Medulla oblongata (tissue), 1 donor: ENCODE results near the gene BRD1.
"Not testable (repeated sequence)": the region's sequence is repeated elsewhere in the genome, so short reads cannot be mapped to it uniquely, and the experiment has no call there.

Experiments used
- DNase-seq: peaks from one replicate; pipeline ENCODE4 v3.0.0-alpha.2; 2015; ENCODE audit errors: extremely low spot score

BRD1 gene

DNA sequence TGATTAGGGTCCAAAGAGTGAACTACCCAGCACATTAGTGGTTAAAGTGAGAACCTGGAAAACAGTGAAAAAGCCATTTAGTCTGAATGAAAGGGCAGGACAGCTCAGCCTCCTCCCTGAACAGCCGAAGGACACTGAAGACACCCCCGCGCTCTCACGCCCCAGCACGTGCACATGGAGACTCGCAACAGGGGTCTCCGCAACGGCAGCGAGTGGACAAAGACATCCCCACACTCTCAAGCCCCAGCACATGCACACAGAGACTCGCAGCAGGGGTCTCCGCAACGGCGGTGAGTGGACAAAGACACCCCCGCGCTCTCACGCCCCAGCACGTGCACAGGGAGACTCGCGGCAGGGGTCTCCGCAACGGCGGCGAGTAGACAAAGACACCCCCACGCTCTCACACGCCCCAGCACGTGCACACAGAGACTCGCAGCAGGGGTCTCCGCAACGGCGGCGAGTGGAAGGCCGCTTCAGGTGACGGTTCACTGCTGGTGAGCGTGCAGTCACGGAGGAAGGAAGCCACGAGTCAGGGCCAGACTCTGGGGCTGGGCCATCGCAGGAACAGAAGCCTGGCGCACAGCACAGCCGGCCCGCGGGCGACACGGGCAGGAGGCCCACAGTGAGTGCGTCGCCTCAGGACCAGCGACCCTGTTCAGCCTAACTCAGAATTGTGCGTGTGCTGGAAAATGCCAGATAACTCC, 43.6 kb downstream of the BRD1 start:
- no peak for DNase-seq

DNA sequence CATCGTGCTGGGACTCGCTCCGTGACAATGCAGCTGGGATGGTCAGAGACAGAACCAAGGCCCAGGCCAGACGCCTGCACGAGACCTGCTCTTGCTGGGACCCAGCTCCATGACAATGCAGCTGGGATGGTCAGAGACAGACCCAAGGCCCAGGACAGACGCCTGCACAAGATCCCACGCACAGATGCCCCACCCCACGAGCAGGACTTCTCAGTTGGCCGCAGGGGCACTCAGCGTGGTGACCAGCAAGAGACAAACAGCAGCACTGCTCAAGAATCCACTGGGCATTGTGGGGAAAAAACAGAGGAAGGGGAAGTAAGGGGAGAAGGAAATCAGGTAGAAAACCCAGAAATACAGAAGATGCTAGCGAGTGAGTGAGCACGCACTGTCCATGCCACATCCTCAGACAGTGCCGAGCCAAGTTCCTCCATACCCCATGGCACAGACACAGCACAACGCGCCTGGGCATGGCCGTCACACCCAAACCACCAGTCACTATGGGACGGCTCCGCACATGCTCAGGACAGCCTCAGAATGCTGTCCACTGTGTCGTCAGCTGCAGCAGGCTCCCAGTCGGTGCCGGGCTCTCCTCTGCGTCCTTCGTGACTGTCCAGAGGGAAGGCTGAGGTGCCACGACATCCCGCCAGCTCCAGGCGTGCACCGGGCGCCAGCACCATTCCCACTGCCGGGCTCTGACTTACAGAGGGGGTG, 44.5 kb downstream of the BRD1 start:
- no peak for DNase-seq

DNA sequence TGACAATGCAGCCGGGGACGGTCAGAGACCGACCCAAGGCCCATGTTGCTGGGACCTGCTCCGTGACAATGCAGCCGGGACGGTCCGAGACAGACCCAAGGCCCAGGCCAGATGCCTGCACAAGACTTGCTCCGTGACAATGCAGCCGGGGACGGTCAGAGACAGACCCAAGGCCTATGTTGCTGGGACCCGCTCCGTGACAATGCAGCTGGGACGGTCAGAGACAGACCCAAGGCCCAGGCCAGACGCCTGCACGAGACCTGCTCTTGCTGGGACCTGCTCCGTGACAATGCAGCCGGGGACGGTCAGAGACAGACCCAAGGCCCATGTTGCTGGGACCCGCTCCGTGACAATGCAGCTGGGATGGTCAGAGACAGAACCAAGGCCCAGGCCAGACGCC, 45.8 kb downstream of the BRD1 start:
- DNase-seq: not testable (repeated sequence)

DNA sequence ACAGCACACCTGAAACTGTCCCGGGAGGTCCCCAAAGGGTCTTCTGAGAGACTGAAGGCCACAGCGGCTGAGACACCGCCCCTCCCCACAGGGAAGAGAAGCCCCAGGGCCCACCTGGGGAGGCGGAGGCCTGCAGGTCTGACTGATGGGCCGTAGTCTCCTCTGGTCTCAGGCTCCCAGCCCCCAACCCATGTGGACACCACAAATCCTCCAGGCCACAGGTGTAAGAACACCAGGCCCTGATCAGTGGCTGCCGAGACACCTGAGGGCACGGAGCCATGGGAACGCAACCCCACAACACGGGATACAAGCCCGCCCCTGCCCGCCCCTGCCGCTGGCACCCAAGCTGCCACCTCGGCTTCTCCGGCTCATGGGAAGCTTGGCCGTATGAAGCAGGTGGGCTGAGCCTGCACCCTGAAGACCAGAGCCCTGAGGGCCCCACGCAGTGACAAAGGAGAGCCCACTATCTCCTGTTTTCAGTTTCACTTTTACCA, 46.3 kb downstream of the BRD1 start:
- no peak for DNase-seq

DNA sequence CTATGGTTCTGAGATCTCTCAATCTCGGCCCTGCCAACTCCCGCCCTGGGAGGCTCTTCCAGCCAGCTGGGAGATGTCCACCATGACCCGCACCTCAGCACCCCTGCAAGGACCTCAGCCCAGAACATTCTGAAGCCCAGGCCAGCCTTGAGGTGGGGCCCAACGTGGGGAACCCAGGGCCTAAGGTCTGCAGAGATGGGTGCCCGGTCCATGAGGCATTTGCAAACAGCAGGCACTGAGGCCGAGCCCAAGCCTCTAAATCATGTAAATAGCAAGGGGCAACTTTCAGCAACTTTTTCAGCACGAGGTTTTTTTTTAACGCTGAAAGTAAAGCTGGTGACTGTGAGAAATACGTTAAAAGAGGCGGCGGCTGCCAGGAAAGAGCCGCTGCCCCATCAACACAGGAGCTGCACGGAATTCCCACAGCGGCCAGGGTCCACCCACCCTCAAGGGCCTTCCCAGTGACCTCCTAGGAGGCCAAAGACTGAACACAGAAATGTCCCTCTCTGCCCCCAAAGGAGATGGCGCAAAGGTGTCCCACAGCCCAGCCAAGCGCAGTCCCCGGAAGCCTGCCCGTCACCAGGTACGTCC, 46.9 kb downstream of the BRD1 start:
- DNase-seq: no peak

DNA sequence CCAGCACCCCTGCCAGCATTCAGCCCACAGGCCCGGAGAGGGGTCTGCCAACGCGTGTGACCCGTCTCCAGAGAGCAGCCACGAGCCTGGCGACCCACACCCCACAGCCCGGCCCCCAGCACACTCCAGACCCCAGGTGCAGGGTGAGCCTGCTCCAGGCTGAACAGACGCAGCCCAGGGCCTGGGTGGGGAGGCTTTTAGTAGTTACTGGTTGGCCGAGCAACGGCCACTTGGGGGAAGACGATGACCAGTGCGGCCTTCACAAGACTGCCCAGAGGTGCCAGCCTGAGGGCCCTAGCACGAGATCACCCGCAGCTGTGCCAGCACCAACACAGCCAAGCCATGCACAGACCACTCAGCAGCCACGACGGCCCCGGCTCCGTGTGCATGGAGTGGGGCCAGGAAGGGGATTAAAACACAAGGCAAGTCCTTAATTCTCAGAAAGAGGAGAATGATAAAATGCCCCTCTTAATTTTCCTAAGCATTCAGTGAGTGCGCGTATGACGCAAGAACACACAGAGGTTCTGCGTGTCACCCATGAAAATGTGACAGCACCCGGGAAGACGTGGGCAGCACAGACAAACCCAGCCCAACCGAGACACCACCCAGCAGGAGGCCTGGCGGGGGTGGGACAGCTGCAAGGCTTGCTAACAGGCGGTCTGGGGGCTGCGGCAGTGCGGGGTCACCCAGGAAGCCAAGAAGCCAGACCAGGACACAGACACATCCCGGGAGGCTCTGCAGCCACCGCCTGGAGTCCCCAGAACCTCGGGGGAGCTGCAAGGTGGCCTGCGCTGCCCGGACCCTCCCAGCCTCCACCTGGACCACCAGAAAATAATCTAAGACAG, 47.6 kb downstream of the BRD1 start:
- DNase-seq: peak; percentile 27

DNA sequence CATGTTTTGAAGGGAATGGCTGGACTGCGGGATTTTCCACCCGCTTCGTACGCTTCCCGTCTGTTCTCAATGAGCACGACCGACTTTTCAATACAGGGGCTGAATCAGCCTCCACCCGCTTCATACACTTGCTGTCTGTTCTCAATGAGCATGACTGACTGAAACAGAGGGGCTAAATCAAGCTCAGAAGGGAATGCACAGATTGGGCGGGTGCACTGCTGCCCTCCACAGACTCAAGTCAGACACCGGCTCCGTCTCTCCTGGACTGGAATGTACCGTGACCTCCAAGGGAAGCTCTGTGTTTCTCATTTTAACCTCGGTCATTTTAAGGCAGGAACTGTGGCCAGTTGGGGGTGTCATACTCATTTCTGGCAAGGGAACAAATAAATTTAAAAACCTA, 48.5 kb downstream of the BRD1 start:
- DNase-seq: no peak

DNA sequence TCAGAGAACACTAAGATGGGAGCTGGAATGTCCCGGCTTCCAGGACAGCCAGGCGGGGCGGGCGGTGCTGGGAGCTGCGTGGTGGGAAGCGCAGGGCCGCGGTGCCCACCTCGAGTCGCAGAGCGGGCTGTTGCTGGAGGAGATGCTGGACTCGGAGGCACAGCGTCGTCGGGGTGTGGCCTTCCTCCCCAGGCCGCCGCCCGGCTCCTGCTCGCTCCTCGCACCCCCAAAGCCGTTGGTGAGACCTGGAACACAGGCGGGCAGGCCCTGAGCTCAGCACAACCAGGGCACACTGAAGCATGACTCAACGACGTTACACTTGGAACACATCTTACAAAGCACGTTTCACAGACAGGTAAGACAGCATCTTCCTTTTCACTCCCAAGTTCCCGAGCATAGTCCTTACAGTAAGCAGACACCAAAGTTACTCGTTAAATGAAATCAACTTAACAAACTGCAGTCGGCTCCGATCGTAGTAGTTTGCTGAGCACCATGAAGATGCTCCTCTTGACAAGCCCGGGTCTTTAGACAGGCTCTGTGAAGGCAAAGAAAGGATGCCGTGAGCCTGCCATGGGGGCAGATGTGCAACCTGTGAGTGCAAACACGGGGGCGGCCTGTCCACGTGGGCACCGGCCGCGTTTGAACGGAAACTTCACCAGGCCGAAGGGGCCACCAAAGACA, 50.0 kb downstream of the BRD1 start:
- no peak for DNase-seq

DNA sequence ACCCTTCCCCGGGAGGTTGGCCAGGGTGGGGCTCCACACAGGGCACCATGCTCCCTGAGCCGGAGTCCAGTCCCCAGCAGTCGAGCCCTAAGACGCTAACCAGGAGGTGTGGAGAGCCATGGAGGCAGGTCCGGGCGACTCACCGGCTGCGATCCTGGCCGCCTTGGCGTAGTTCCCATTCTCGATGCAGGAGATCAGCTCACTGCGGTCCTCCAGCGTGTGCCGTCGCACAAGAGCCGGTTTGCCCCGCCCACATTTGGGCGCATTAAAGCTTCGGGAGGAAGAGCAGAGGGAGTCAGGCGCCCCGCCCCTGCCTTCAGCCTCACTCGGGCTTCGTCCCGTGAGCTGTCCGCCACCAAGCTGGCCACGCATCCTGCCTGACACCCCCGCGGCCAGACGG, 50.8 kb downstream of the BRD1 start:
- no peak for DNase-seq

DNA sequence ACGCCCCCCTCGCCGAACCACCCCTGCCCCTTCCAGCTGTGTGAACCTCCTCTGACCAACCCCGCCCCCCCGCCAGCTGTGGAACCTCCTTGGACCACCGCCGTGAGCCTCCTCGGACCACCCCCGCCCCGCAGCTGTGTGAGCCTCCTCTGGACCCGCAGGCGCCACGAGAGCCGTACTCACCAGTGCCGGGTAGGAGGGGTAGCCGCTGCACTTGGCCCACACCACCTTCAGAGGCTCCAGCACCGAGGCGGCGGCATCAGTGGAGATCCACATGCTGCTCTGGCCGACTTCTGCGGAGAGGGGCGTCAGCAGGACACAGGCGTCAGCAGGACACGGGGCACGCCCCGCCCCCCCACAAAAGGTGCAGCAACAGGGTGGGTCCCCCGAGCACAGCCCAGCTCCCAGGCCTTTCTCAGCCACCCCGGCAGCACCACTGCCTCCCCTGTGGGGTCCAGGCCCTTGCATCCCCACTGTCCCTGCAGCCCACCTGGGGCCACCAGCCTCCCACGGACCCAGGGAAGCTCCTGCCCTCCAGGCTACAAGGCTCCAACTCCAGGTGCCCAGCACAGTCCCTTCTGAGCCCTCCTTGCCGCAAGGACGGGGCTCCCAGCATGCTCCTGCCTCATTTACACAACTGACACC, 51.7 kb downstream of the BRD1 start:
- no peak for DNase-seq

DNA sequence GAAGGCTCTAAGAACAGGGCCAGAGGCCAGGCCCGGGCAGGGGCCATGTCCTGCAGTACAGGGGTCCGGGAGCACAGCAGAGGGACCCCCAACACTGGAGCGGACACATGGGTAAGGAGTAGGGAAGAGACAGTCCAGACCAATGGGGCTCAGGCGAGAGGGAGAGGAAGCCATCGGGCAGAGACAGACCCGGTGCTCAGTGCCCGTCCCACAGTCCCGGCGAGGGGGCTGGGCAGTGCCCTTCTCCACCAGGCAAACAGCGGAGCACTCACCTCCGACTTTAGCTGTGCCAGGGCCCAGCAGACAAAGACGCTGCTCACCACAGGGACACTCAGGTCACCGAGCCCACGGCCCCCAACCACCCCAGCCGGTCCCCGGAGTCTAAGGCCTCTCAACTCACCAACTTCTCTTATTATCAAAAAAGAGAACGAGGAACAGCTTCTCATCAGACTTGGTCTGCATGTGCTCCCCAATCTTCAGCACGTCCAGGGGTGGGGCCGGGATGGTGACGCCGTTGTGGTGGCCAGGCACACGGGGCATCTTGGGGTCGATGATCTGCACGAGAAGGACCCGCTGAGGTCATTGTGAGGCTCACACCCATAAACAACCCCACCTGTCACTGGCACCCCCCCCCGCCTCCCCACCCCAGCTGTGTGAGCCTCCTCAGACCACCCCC, 52.3 kb downstream of the BRD1 start:
- DNase-seq: no peak

DNA sequence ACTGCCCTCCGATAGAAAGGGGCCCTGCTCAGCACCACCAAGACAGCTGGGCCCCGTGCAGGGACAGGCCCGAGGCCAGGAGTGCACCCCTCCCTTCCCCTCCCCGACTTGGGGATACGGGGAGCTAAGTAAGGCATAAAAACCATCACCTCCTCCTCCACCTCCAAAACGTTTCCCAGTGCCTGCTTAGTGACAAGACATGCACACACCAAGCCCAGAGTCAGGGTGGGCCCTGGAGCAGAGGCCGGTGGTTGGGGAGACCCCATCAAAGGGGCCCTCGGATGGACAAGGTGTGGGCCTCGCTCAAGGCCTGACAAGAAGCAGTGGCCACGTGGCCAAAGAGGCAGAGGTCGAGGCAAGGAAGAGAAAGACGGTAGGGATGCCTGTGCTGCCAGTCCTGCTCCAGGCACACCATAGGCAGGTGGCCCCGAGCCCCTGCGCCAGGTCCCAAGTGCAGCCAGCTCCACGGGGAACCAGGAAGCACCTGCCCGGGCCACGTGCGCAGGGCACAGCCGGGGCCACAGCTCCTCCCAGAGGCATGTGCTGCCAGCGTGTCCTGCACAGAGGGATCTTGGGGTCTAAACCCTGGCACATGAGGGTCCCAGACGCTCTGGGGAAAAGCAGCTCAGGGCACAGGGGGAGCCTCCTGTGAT, 53.0 kb downstream of the BRD1 start:
- no peak for DNase-seq

DNA sequence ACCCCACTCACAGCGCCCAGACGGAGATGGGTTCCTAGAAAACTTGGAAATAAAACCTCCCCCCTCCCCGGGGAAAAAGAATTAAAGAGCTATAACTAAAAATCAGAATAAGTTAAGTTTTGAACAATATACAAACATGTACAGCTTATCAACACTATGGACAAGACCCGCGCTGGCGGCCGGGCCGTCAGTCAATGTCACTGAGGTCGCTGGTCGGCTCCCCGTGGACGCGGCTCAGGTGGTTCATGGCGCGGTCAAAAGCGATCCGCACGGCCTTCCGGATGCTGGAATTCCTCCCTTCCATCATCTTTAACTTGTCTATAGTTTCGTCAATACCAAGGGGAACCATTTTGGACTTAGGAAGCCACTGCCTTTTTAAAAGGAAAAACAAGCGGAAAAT, 53.6 kb downstream of the BRD1 start:
- no peak for DNase-seq

DNA sequence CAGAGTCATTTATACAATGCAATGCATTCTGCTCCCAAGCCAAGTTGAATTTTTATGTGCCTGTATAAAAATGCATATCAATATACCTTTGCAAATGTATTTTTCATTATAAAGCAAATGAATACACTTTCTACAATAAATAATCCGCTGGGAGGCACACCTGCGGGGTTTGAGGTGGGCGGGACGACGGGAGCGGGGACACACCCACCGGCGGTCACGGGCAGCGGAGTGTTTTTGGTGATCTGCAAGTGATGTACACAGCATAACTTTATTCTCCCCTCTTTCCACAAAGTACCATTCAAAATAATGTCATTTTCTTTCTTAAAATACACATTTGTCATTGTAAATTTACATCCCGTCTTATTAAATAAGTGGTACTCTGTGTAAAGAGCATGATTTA, 54.1 kb downstream of the BRD1 start:
- DNase-seq: no peak

DNA sequence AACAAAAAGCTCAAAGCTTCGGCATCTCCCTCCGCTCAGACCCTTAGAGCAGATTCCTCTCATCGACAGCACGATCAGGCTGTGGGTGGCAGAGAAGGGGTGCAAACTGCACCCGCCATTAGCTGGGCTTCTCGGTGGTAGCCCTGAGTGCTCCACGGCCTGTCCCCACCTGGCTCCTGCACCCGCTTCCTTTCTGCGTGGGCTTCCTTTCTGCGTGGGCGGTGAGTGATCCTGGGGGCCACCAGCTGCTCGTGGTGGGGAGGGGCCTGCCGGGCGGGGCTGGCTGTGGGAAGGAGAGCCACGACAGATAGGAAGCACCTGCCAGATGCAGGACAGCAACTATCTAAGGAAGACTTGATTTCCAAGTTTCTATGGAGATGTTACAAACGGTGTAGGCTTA, 55.0 kb downstream of the BRD1 start:
- no peak for DNase-seq

DNA sequence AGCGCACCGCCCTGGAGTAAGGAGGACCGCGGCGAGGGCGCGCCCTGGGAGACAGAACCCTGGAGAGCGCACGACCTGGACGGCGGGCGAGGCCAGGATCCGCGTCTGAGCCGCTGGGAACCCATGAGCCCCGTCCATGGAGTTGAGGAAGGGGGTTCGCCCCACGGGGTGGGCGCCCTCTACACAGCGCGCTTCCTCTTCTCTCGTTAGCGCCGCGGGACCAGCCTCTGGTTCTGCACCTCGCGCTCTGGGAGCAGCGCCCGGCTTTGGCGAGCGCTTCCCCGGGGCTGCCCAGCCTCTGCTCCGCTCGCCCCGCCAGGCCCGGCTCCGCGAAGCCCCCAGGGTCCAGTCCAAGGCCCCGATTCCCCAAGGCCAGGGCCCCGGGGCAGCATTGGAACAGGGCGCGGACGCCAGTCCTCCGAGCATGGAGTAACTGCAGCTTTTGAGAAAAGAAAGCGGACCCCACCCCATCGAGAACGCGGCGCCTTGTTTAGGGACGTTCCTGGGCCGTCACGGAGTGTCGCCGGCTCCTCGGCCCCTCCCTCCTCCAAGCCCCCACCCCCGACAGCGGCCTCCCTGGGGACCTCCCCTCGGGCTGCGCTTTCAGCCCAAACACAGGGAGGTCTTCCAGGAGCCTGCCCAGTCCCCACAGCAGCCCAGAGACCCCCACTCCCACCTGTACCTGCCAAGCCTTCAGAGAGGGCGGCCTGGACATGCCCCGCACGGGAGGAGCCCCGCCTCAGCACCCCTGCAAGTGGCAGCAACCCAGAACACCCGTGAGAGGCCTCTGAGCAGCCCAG, 56.2 kb downstream of the BRD1 start:
- DNase-seq: no peak

DNA sequence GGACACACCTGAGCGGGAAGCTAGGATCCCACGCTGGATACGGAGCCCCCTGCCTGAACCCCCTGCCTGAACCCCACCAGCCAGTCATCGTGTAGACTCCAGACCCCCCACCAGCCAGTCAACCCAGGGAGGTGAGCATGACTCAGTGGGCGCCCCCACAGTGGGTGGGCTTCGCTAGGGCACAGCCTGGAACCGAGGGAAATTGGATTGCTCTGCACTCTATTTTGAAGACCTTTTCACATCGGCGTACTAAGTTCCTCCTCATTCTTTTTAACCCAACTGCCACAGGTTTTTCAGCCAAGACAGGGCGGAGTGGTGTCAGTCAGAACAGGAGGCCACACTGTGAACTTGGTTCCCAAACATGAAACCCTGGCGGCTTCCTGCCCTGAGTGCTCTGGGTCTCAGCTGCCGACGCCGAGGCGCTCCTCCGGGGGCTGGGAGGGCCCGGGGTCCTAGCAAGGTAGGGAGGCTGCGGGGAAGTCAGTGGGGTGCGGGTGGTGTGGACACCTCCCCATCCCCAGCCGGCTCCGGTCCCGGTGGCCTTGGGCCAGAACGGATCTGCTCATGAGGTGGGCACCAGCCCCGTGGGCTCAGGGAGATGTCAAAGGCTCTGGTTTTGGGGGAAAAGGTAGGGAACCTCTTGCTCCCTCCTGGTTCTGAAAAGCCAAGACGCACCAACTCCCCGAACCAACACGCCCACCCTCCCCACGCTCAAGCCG, 57.0 kb downstream of the BRD1 start:
- DNase-seq: no peak
